Adrenal gland (tissue), 12 donors: Measurements from ENCODE around the gene LEKR1. TPM values are rescaled to one million over a fixed set of nuclear protein-coding genes. Genes with fewer than 3 reads are reported as not detected.

Experiments
- DNase-seq, 7 donors: peaks; one replicate each; pipeline ENCODE4 v3.0.0-alpha.2; 2019 to 2020
- H3K27ac ChIP-seq, 5 donors: fragments of 200-600 bp; sonication (generic) in 4 of 5; 1 replicate in 3 of 5; 2 replicates in 2 of 5; pipeline versions ENCODE4 v1.5.1 to v1.8.0; 2016 to 2020; ENCODE audit warnings: mild to moderate bottlenecking in 1 of 5
- H3K27me3 ChIP-seq: fragments of 200-600 bp; 2 replicates; pipeline ENCODE4 v1.8.0; 2021
- H3K36me3 ChIP-seq, 2 donors: fragments of 200-600 bp; replicated peaks in 1 of 2; 1 replicate in 1 of 2; 2 replicates in 1 of 2; pipeline versions ENCODE4 v1.5.1 to v1.8.0; 2018 to 2022
- H3K4me1 ChIP-seq, 2 donors: fragments of 200-600 bp; replicated peaks in 1 of 2; 1 replicate in 1 of 2; 2 replicates in 1 of 2; pipeline versions ENCODE4 v1.5.1 to v1.8.0; 2018 to 2021
- H3K4me3 ChIP-seq, 4 donors: fragments of 200-600 bp; sonication (generic) in 3 of 4; one replicate each; pipeline ENCODE4 v1.5.1; 2016 to 2018
- H3K9me3 ChIP-seq, 3 donors: fragments of 200-600 bp; sonication (generic) in 1 of 3; replicated peaks in 1 of 3; 1 replicate in 2 of 3; 2 replicates in 1 of 3; pipeline versions ENCODE4 v1.5.1 to v1.8.0; 2016 to 2021
- CTCF ChIP-seq, 6 experiments: fragments of 450-650 bp in 4 of 6; fragments of 200-600 bp in 2 of 6; sonication (generic) in 1 of 6; IDR thresholded peaks; 1 replicate in 5 of 6; 2 replicates in 1 of 6; pipeline versions ENCODE4 v1.5.1 to v1.8.0; 2016 to 2021; ENCODE audit warnings: antibody characterized with exemption in 6 of 6, mild to moderate bottlenecking in 2 of 6, moderate library complexity in 1 of 6
- POLR2A ChIP-seq, 2 donors: fragments of 450-650 bp; IDR thresholded peaks; one replicate each; pipeline ENCODE4 v1.6.1; 2017; ENCODE audit warnings: antibody characterized with exemption in 2 of 2, mild to moderate bottlenecking in 2 of 2, moderate library complexity in 1 of 2
- WGBS, 4 donors: extraction: QIAGEN DNeasy Blood & Tissue Kit in 2 of 4; methylation state at CpG; one replicate each; pipeline versions ENCODE4 v1.1.5 to v1.1.7; 2013 to 2017; 5-methylcytosine and 5-hydroxymethylcytosine counted together
- intact Hi-C, 2 donors: fragments of 100-400 bp; cut with DNase I; formaldehyde crosslinking; loops; one replicate each; pipeline versions ENCODE4 v1.14.1 to v1.15.0; 2022 to 2023
- polyA plus RNA-seq, 3 donors: library from polyadenylated mRNA; stranded (reverse); fragments of 200-250 nt in 2 of 3; fragments of 350-450 nt in 1 of 3; fragmentation: Illumina TruSeq in 1 of 3; extraction: RNeasy Lipid Tissue Mini Kit (QIAGEN cat#74804) in 1 of 3; gene quantifications; one replicate each; pipeline ENCODE4 v1.2.3, GENCODE V29; 2013 to 2014
- total RNA-seq, 9 donors: library from RNA; depleted of rRNA in 4 of 9; stranded (reverse); fragments of >200 nt in 4 of 9; fragments of 120-200 nt in 1 of 9; fragmentation: NEBNext Ultra II Directional in 1 of 9; extraction: Animal tissue kit (Norgen Biotek cat#: 25700) in 1 of 9; gene quantifications; one replicate each; pipeline versions ENCODE4 v1.1.0 to v1.2.4, GENCODE V29; 2013 to 2023
- donor health status: healthy with polysubstance abuse.
- donor health status: Bipolar disorder and iron deficiency.
- donor health status: DM: yes; HTN: yes; CAD: no.
- donor health status: DM: no; HTN: no; CAD: no.
- donor health status: DM: no; HTN: no; CAD: no.
- donor health status: DM: yes; HTN: yes; CAD: no.

The LEKR1 gene
- total and polyA plus RNA-seq, 12 donors: 0.28 to 2.3 (median 1.5) TPM

GRCh38 chr3:156782319-156782718, 43.8 kb upstream of the LEKR1 start:
- Histone ChIP-seq H3K27ac (no peak overlapping the region), H3K9me3 (no peaks in the 10 kb centered on the region), H3K4me3 (no peak overlapping the region), H3K36me3 (no peaks in the 10 kb centered on the region), H3K27me3 (no peaks in the 10 kb centered on the region), H3K4me1 (no peaks in the 10 kb centered on the region)
- no peak for TF ChIP-seq CTCF (IDR thresholded peaks at IDR 0.05)
- no peak for TF ChIP-seq POLR2A (IDR thresholded peaks at IDR 0.05)
- intact Hi-C loops: no loop called here
- WGBS, 4 donors: 90 to 94% (median 92%) methylated on average over 5 of the region's 5 CpGs
- no peak for DNase-seq

- no peak for DNase-seq
- TF ChIP-seq CTCF (IDR thresholded peaks at IDR 0.05): no peak
- no peak for TF ChIP-seq POLR2A (IDR thresholded peaks at IDR 0.05)
- intact Hi-C loops: no loop called here
Observed at GRCh38 chr3:156782921-156783320, 43.2 kb upstream of the LEKR1 start.

GRCh38 chr3:156787001-156787400, 39.2 kb upstream of the LEKR1 start:
- TF ChIP-seq POLR2A (IDR thresholded peaks at IDR 0.05) (no peak), CTCF (IDR thresholded peaks at IDR 0.05) (no peak)
- intact Hi-C loops: no loop called here

More at GRCh38 chr3:156782921-156783320, 43.2 kb upstream of the LEKR1 start:
- no peak overlapping the region for H3K4me3 ChIP-seq
- H3K9me3 ChIP-seq: no peaks in the 10 kb centered on the region
- no peaks in the 10 kb centered on the region for H3K4me1 ChIP-seq
- no peak overlapping the region for H3K27ac ChIP-seq
- no peaks in the 10 kb centered on the region for H3K27me3 ChIP-seq
- H3K36me3 ChIP-seq: no peaks in the 10 kb centered on the region

GRCh38 chr3:156787926-156788663, 38.1 kb upstream of the LEKR1 start:
- peak in 1 of 7 donors; percentile 12 for DNase-seq
- H3K4me3 ChIP-seq: no peak overlapping the region
- 68 to 86% (median 80%) methylated on average over 1 of the region's 1 CpG for WGBS, 4 donors
- TF ChIP-seq POLR2A (IDR thresholded peaks at IDR 0.05): no peak
- TF ChIP-seq CTCF (IDR thresholded peaks at IDR 0.05): no peak
- intact Hi-C loops: no loop called here
- H3K27me3 ChIP-seq: no peaks in the 10 kb centered on the region
- peaks cover 0 to 13% of the 10 kb centered on the region in 2 donors for H3K4me1 ChIP-seq
- H3K36me3 ChIP-seq: no peaks in the 10 kb centered on the region
- H3K9me3 ChIP-seq: no peaks in the 10 kb centered on the region
- H3K27ac ChIP-seq: no peak overlapping the region

More at GRCh38 chr3:156787001-156787400, 39.2 kb upstream of the LEKR1 start:
- no peak for DNase-seq
- no peak overlapping the region for H3K27ac ChIP-seq
- H3K4me1 ChIP-seq: peaks cover 0 to 13% of the 10 kb centered on the region in 2 donors
- no peaks in the 10 kb centered on the region for H3K9me3 ChIP-seq
- no peaks in the 10 kb centered on the region for H3K27me3 ChIP-seq
- no peaks in the 10 kb centered on the region for H3K36me3 ChIP-seq
- no peak overlapping the region for H3K4me3 ChIP-seq
